WTC11 (cell line): ENCODE measurements around the gene PRUNE2. TPM values are rescaled to one million over a fixed set of nuclear protein-coding genes. Genes with fewer than 3 reads are reported as not detected.

ENCODE experiments used
- ATAC-seq: fragments of 200-7000 bp; cut with Tn5 transposase; 2 replicates; pipeline ENCODE4 v1.10.0; 2021; ENCODE audit warnings: mild to moderate bottlenecking, moderate library complexity
- CTCF ChIA-PET: fragments of 300-600 bp; sonication (Branson Sonifier 250); formaldehyde crosslinking; loops from one replicate; lab custom pipeline; 2021; ENCODE audit warnings: antibody characterized with exemption; lab: Charles Lee
- POLR2A ChIA-PET: fragments of 350-600 bp; sonication (Branson Sonifier 250); formaldehyde crosslinking; loops from one replicate; lab custom pipeline; 2021; ENCODE audit warnings: antibody characterized with exemption; lab: Charles Lee
- DNase-seq: peaks from one replicate; pipeline ENCODE4 v3.0.0; 2021; ENCODE audit warnings: low spot score
- H3K27ac Mint-ChIP-seq: 2 replicates; pipeline ENCODE4 v1.8.0; 2021; ENCODE audit warnings: mixed read lengths
- H3K27me3 Mint-ChIP-seq: 2 replicates; pipeline ENCODE4 v1.8.0; 2021; ENCODE audit warnings: low read depth, mild to moderate bottlenecking, moderate library complexity, mixed read lengths
- H3K36me3 Mint-ChIP-seq: 2 replicates; pipeline ENCODE4 v1.8.0; 2021; ENCODE audit warnings: mixed read lengths
- H3K4me1 Mint-ChIP-seq: 2 replicates; pipeline ENCODE4 v1.8.0; 2022; ENCODE audit warnings: mixed read lengths
- H3K4me3 Mint-ChIP-seq: 2 replicates; pipeline ENCODE4 v1.8.0; 2021; ENCODE audit warnings: mild to moderate bottlenecking, moderate library complexity, mixed read lengths
- H3K9me3 Mint-ChIP-seq: 2 replicates; pipeline ENCODE4 v1.8.0; 2021; ENCODE audit warnings: mixed read lengths
- ATF1 ChIP-seq: sonication (generic); formaldehyde crosslinking; IDR thresholded peaks from 2 replicates; pipeline ENCODE4 v1.8.1; 2023; ENCODE audit warnings: mild to moderate bottlenecking, moderate library complexity, missing genetic modification reagents
- ATF6 ChIP-seq: sonication (generic); formaldehyde crosslinking; IDR thresholded peaks from 2 replicates; pipeline ENCODE4 v1.8.1; 2023; ENCODE audit warnings: mild to moderate bottlenecking, missing genetic modification reagents
- CTCF ChIP-seq: fragments of 200-600 bp; IDR thresholded peaks from 2 replicates; pipeline ENCODE4 v1.8.0; 2022; ENCODE audit warnings: antibody characterized with exemption
- FOXJ3 ChIP-seq: sonication (generic); formaldehyde crosslinking; IDR thresholded peaks from 2 replicates; pipeline ENCODE4 v1.9.0; 2021; ENCODE audit warnings: missing genetic modification reagents, mild to moderate bottlenecking, borderline replicate concordance
- GTF2I ChIP-seq: fragments of 250-450 bp; sonication (Bioruptor Pico); conservative IDR thresholded peaks from 2 replicates; pipeline ENCODE4 v1.4.0; 2021; ENCODE audit warnings: mild to moderate bottlenecking
- HMGXB4 ChIP-seq: sonication (generic); formaldehyde crosslinking; IDR thresholded peaks from 2 replicates; pipeline ENCODE4 v1.8.1; 2023; ENCODE audit warnings: mild to moderate bottlenecking, moderate library complexity, missing genetic modification reagents
- MAX ChIP-seq: sonication (generic); formaldehyde crosslinking; IDR thresholded peaks from 2 replicates; pipeline ENCODE4 v1.8.0; 2022; ENCODE audit warnings: mild to moderate bottlenecking, missing genetic modification reagents
- NR2C2 ChIP-seq: sonication (generic); formaldehyde crosslinking; IDR thresholded peaks from 2 replicates; pipeline ENCODE4 v1.8.0; 2022; ENCODE audit warnings: mild to moderate bottlenecking, missing genetic modification reagents
- OVOL2 ChIP-seq: fragments of 250-450 bp; sonication (Bioruptor Pico); IDR thresholded peaks from 2 replicates; pipeline ENCODE4 v1.9.0; 2021; ENCODE audit warnings: mild to moderate bottlenecking, borderline replicate concordance
- PRRX2 ChIP-seq: fragments of 250-450 bp; sonication (Bioruptor Pico); IDR thresholded peaks from 2 replicates; pipeline ENCODE4 v1.8.0; 2021; ENCODE audit warnings: mild to moderate bottlenecking
- RELA ChIP-seq: sonication (generic); formaldehyde crosslinking; IDR thresholded peaks from 2 replicates; pipeline ENCODE4 v1.8.1; 2022; ENCODE audit warnings: missing genetic modification reagents, mild to moderate bottlenecking, borderline replicate concordance
- RORB ChIP-seq: fragments of 250-450 bp; sonication (Bioruptor Pico); IDR thresholded peaks from 2 replicates; pipeline ENCODE4 v1.9.0; 2021; ENCODE audit warnings: mild to moderate bottlenecking
- TEAD4 ChIP-seq: sonication (generic); formaldehyde crosslinking; IDR thresholded peaks from 2 replicates; pipeline ENCODE4 v1.8.0; 2022; ENCODE audit warnings: mild to moderate bottlenecking, missing genetic modification reagents
- ZNF121 ChIP-seq: sonication (generic); formaldehyde crosslinking; IDR thresholded peaks from 2 replicates; pipeline ENCODE4 v1.8.0; 2023; ENCODE audit warnings: missing genetic modification reagents
- ZNF263 ChIP-seq: sonication (generic); formaldehyde crosslinking; IDR thresholded peaks from 2 replicates; pipeline ENCODE4 v1.8.1; 2022; ENCODE audit warnings: low read depth, mild to moderate bottlenecking, moderate library complexity, missing genetic modification reagents
- ZNF671 ChIP-seq: fragments of 250-450 bp; sonication (Bioruptor Pico); IDR thresholded peaks from 2 replicates; pipeline ENCODE4 v1.8.0; 2021; ENCODE audit warnings: mild to moderate bottlenecking
- total RNA-seq: library from RNA; stranded (reverse); gene quantifications from 3 replicates; pipeline ENCODE4 v1.2.3, GENCODE V29; 2021
- TF ChIP-seq, protein P1 (sequence below): fragments of 250-450 bp; sonication (Bioruptor Pico); IDR thresholded peaks from 2 replicates; pipeline ENCODE4 v1.9.0; 2021; ENCODE audit warnings: moderate library complexity, mild to moderate bottlenecking, inconsistent platforms, borderline replicate concordance
- TF ChIP-seq, protein P2 (sequence below): sonication (generic); formaldehyde crosslinking; IDR thresholded peaks from 2 replicates; pipeline ENCODE4 v1.8.0; 2022; ENCODE audit warnings: mild to moderate bottlenecking, missing genetic modification reagents
- TF ChIP-seq, protein P3 (sequence below): sonication (generic); formaldehyde crosslinking; IDR thresholded peaks from 2 replicates; pipeline ENCODE4 v1.8.1; 2022; ENCODE audit warnings: mild to moderate bottlenecking, missing genetic modification reagents, moderate library complexity, borderline replicate concordance
- TF ChIP-seq, protein P4 (sequence below): sonication (generic); formaldehyde crosslinking; IDR thresholded peaks from 2 replicates; pipeline ENCODE4 v1.8.1; 2023; ENCODE audit warnings: mild to moderate bottlenecking, missing genetic modification reagents, moderate library complexity
- TF ChIP-seq, protein P5 (sequence below): sonication (generic); formaldehyde crosslinking; IDR thresholded peaks from 2 replicates; pipeline ENCODE4 v1.8.0; 2023; ENCODE audit warnings: missing genetic modification reagents
- TF ChIP-seq, protein P6 (sequence below): sonication (generic); formaldehyde crosslinking; IDR thresholded peaks from 2 replicates; pipeline ENCODE4 v1.8.1; 2022; ENCODE audit warnings: missing genetic modification reagents, borderline replicate concordance

The PRUNE2 gene
- total RNA-seq, 1 experiment from 2014 or later: 13.1 TPM

- H3K4me1 Mint-ChIP-seq: peaks cover 42% of the 10 kb centered on the region
- H3K4me3 Mint-ChIP-seq: no peak overlapping the region
- CTCF ChIA-PET: interaction anchor here (1.4 kb wide), 1 partner anchor 9 kb away, joined by 3 read pairs; no protein-coding TSS in a partner anchor
- TF ChIP-seq, protein P1, sequence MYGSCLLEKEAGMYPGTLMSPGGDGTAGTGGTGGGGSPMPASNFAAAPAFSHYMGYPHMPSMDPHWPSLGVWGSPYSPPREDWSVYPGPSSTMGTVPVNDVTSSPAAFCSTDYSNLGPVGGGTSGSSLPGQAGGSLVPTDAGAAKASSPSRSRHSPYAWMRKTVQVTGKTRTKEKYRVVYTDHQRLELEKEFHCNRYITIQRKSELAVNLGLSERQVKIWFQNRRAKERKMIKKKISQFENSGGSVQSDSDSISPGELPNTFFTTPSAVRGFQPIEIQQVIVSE (CRISPR knock-in tag): no peak
- TF ChIP-seq MAX (CRISPR knock-in tag) (no peak), OVOL2 (CRISPR knock-in tag) (no peak), FOXJ3 (CRISPR knock-in tag) (no peak), PRRX2 (no peak), RORB (no peak), CTCF (no peak), RELA (CRISPR knock-in tag) (no peak), ATF1 (CRISPR knock-in tag) (no peak), GTF2I (CRISPR knock-in tag) (no peak), ATF6 (no peak)
- TF ChIP-seq, protein P2, sequence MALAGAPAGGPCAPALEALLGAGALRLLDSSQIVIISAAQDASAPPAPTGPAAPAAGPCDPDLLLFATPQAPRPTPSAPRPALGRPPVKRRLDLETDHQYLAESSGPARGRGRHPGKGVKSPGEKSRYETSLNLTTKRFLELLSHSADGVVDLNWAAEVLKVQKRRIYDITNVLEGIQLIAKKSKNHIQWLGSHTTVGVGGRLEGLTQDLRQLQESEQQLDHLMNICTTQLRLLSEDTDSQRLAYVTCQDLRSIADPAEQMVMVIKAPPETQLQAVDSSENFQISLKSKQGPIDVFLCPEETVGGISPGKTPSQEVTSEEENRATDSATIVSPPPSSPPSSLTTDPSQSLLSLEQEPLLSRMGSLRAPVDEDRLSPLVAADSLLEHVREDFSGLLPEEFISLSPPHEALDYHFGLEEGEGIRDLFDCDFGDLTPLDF: no peak
- TF ChIP-seq, protein P3, sequence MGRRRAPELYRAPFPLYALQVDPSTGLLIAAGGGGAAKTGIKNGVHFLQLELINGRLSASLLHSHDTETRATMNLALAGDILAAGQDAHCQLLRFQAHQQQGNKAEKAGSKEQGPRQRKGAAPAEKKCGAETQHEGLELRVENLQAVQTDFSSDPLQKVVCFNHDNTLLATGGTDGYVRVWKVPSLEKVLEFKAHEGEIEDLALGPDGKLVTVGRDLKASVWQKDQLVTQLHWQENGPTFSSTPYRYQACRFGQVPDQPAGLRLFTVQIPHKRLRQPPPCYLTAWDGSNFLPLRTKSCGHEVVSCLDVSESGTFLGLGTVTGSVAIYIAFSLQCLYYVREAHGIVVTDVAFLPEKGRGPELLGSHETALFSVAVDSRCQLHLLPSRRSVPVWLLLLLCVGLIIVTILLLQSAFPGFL (CRISPR knock-in tag): no peak
- TF ChIP-seq, all 79 proteins: peak for 0
- Mint-ChIP-seq H3K27ac (no peak overlapping the region), H3K9me3 (no peaks in the 10 kb centered on the region), H3K36me3 (peaks cover 2% of the 10 kb centered on the region; the same call in 1 of the 2 replicates), H3K27me3 (peaks cover 24% of the 10 kb centered on the region)
- ATAC-seq (no peak), DNase-seq (peak; percentile 17)
- POLR2A ChIA-PET: no interaction called here
These were observed 4.1 kb downstream of the PRUNE2 start for GRCh38 chr9:76901801-76902200.

GRCh38 chr9:76900884-76901440 lies 5.0 kb downstream of the PRUNE2 start:
- ATAC-seq (no peak), DNase-seq (no peak)
- H3K4me1 Mint-ChIP-seq: peaks cover 36% of the 10 kb centered on the region
- no peaks in the 10 kb centered on the region for H3K9me3 Mint-ChIP-seq
- CTCF ChIA-PET: interaction anchor here (1.4 kb wide), 1 partner anchor 10 kb away, joined by 3 read pairs; no protein-coding TSS in a partner anchor
- POLR2A ChIA-PET: no interaction called here
- no peak overlapping the region for H3K4me3 Mint-ChIP-seq
- no peak overlapping the region for H3K27ac Mint-ChIP-seq
- peaks cover 2% of the 10 kb centered on the region; the same call in 1 of the 2 replicates for H3K36me3 Mint-ChIP-seq
- H3K27me3 Mint-ChIP-seq: peaks cover 18% of the 10 kb centered on the region
- TF ChIP-seq TEAD4 (no peak), ZNF121 (CRISPR knock-in tag) (no peak), ATF1 (CRISPR knock-in tag) (no peak), ZNF671 (no peak), NR2C2 (CRISPR knock-in tag) (no peak), ZNF263 (CRISPR knock-in tag) (no peak), HMGXB4 (no peak)
- TF ChIP-seq, protein P4, sequence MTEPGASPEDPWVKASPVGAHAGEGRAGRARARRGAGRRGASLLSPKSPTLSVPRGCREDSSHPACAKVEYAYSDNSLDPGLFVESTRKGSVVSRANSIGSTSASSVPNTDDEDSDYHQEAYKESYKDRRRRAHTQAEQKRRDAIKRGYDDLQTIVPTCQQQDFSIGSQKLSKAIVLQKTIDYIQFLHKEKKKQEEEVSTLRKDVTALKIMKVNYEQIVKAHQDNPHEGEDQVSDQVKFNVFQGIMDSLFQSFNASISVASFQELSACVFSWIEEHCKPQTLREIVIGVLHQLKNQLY (CRISPR knock-in tag): no peak
- TF ChIP-seq, protein P5, sequence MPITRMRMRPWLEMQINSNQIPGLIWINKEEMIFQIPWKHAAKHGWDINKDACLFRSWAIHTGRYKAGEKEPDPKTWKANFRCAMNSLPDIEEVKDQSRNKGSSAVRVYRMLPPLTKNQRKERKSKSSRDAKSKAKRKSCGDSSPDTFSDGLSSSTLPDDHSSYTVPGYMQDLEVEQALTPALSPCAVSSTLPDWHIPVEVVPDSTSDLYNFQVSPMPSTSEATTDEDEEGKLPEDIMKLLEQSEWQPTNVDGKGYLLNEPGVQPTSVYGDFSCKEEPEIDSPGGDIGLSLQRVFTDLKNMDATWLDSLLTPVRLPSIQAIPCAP (CRISPR knock-in tag): no peak
- TF ChIP-seq, protein P6, sequence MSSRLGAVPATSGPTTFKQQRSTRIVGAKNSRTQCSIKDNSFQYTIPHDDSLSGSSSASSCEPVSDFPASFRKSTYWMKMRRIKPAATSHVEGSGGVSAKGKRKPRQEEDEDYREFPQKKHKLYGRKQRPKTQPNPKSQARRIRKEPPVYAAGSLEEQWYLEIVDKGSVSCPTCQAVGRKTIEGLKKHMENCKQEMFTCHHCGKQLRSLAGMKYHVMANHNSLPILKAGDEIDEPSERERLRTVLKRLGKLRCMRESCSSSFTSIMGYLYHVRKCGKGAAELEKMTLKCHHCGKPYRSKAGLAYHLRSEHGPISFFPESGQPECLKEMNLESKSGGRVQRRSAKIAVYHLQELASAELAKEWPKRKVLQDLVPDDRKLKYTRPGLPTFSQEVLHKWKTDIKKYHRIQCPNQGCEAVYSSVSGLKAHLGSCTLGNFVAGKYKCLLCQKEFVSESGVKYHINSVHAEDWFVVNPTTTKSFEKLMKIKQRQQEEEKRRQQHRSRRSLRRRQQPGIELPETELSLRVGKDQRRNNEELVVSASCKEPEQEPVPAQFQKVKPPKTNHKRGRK (CRISPR knock-in tag): no peak
- TF ChIP-seq, protein P1 (CRISPR knock-in tag): no peak
